ENCODE measurements around the gene SLC22A15. TPM values are rescaled to one million over a fixed set of nuclear protein-coding genes. Genes with fewer than 3 reads are reported as not detected.

Gene SLC22A15
- total RNA-seq, 1 experiment from 2014 or later, result 2.2 TPM

DNA sequence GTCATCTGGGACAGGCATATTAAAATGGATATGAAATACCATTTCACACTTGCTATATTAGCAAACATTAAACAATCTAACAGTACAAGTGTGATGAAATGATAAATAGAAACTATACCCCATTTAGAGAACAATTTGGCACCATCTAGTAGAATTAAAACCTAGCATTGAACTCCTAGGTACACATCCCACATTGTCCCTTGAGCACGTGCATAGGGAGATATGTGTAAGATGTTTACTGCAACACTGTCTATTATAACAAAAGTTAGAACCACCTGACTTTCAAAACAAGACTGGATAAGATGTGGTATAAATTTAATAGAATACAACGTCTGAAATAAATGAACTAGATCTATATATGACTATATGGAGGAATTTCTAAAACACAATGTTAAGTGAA is 3.8 kb downstream of the SLC22A15 start:
- BruUV-seq (replicated peaks), result no TSS peak
- no peak overlapping the region for H3K4me2 ChIP-seq (ENCODE audit: low read length)
- no peak for DNase-seq
- H3K27me3 ChIP-seq (ENCODE audit: low read length), result no peaks in the 10 kb centered on the region
- H2AFZ ChIP-seq (ENCODE audit: low read length), result no peak overlapping the region
- ATAC-seq, result no peak
- H3K27ac ChIP-seq (ENCODE audit: low read length), result no peak overlapping the region
- no peak overlapping the region for H3K9ac ChIP-seq (ENCODE audit: low read length)
- TF ChIP-seq, protein P1, sequence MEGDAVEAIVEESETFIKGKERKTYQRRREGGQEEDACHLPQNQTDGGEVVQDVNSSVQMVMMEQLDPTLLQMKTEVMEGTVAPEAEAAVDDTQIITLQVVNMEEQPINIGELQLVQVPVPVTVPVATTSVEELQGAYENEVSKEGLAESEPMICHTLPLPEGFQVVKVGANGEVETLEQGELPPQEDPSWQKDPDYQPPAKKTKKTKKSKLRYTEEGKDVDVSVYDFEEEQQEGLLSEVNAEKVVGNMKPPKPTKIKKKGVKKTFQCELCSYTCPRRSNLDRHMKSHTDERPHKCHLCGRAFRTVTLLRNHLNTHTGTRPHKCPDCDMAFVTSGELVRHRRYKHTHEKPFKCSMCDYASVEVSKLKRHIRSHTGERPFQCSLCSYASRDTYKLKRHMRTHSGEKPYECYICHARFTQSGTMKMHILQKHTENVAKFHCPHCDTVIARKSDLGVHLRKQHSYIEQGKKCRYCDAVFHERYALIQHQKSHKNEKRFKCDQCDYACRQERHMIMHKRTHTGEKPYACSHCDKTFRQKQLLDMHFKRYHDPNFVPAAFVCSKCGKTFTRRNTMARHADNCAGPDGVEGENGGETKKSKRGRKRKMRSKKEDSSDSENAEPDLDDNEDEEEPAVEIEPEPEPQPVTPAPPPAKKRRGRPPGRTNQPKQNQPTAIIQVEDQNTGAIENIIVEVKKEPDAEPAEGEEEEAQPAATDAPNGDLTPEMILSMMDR (conservative IDR thresholded peaks at IDR 0.05; ENCODE audit: low read depth, low read length), result no peak
- TF ChIP-seq EZH2 (IDR thresholded peaks at IDR 0.05; ENCODE audit: low read length, unreplicated experiment) (no peak), EZH2phosphoT487 (IDR thresholded peaks at IDR 0.05; ENCODE audit: borderline replicate concordance, low read length) (no peak)
- H3F3A ChIP-seq (ENCODE audit: low read length, unreplicated experiment), result no peaks in the 10 kb centered on the region
- no peaks in the 10 kb centered on the region for H3K9me3 ChIP-seq (ENCODE audit: low read length)
- intact Hi-C loops (cut with micrococcal nuclease), result no loop called here
- POLR2A ChIA-PET (ENCODE audit: unreplicated experiment), result no interaction called here
- H3K4me1 ChIP-seq (ENCODE audit: insufficient read depth, low read length), result peaks cover 19% of the 10 kb centered on the region
- H3K4me3 ChIP-seq (ENCODE audit: low read length), result no peak overlapping the region
- no peaks in the 10 kb centered on the region; the same call in 1 of the 2 replicates for H4K20me1 ChIP-seq (ENCODE audit: low read length)
- peaks cover 42% of the 10 kb centered on the region for H3K79me2 ChIP-seq (ENCODE audit: low read length)
- H3K36me3 ChIP-seq (ENCODE audit: low read depth, low read length), result no peaks in the 10 kb centered on the region
- no peaks in the 10 kb centered on the region for H3K9me2 ChIP-seq (replicated peaks; ENCODE audit: low read length)
- CTCF ChIA-PET, result no interaction called here

DNA sequence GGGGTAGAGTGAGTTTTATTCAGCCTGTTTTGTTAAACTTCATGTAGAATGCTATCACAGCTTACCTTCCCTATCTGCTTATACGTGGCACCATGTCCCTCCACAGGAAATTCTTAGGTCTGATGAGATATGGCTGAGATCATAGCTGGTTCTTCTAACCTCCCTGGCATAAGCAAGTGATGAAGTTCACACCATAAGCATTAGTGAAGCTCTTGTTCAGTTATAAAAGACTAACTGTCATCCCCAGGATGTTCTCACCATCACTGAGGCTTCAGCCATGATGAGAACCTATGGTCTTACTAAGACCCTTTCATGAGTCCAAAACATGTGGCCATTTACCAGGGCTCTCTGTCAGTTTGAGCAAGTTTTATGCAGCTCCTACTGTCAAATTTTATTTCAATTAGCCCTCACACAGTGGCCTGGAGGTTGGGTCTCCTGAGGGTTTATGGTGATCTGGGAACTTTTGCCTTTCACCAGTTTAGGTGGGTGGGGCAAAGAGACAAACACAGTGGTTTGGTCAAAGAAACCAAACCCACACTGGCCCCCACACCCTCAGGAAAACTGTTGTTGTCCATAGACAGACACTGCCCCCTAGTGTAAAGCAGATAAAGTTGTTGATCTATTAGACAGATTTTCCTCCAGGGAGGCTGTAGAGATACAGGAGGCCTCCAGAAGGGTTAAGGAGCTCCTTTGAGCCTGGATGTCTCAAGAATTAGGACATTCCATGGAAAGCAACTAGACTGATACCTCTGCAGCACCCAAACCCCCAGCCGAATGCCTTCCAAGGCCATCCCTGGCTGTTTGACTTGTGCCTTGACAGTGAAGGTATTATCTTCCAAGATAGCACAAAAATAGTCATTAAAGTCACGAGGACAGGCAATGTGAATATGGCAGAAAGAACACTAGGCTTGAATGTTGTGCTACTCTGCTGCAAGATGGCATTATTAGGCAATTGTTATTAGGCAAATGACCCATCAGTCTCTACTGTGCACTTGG is 5.0 kb downstream of the SLC22A15 start:
- H4K20me1 ChIP-seq (ENCODE audit: low read length), result no peaks in the 10 kb centered on the region; the same call in 1 of the 2 replicates
- H3K9ac ChIP-seq (ENCODE audit: low read length), result no peak overlapping the region
- H3K9me3 ChIP-seq (ENCODE audit: low read length), result no peaks in the 10 kb centered on the region
- H3K27me3 ChIP-seq (ENCODE audit: low read length), result no peaks in the 10 kb centered on the region
- no peak overlapping the region for H3K4me3 ChIP-seq (ENCODE audit: low read length)
- POLR2A ChIA-PET (ENCODE audit: unreplicated experiment), result no interaction called here
- H3K4me1 ChIP-seq (ENCODE audit: insufficient read depth, low read length), result peaks cover 19% of the 10 kb centered on the region
- peaks cover 42% of the 10 kb centered on the region for H3K79me2 ChIP-seq (ENCODE audit: low read length)
- no peaks in the 10 kb centered on the region for H3K9me2 ChIP-seq (replicated peaks; ENCODE audit: low read length)
- TF ChIP-seq EZH2phosphoT487 (IDR thresholded peaks at IDR 0.05; ENCODE audit: borderline replicate concordance, low read length) (no peak), EZH2 (IDR thresholded peaks at IDR 0.05; ENCODE audit: low read length, unreplicated experiment) (no peak)
- TF ChIP-seq, protein P1 (conservative IDR thresholded peaks at IDR 0.05; ENCODE audit: low read depth, low read length), result peak; percentile 93
- ATAC-seq (peak; percentile 55), DNase-seq (peak; percentile 64)
- H2AFZ ChIP-seq (ENCODE audit: low read length), result no peak overlapping the region
- no peaks in the 10 kb centered on the region for H3K36me3 ChIP-seq (ENCODE audit: low read depth, low read length)
- no peaks in the 10 kb centered on the region for H3F3A ChIP-seq (ENCODE audit: low read length, unreplicated experiment)
- H3K4me2 ChIP-seq (ENCODE audit: low read length), result no peak overlapping the region
- intact Hi-C loops (cut with micrococcal nuclease), result loop anchor here (1.0 kb wide), 1 partner anchor 174 kb away; no protein-coding TSS in a partner anchor
- H3K27ac ChIP-seq (ENCODE audit: low read length), result no peak overlapping the region
- BruUV-seq (replicated peaks), result no TSS peak
- CTCF ChIA-PET, result interaction anchor here (0.6 to 1.8 kb wide), 4 partner anchors 40 to 175 kb away, joined by 3 to 12 read pairs (median 6); no protein-coding TSS in a partner anchor

All from PC-3 (cell line).